A549 (cell line): ENCODE data around the gene FLACC1.

Experiments
- MYC ChIP-seq: IDR thresholded peaks from 2 replicates; pipeline ENCODE4 v1.6.1; 2012; ENCODE audit warnings: mild to moderate bottlenecking, inconsistent platforms, low read length, improper control_type of control experiment, borderline replicate concordance
- TP53 ChIP-seq: fragments of 250-450 bp; sonication (Bioruptor Pico); IDR thresholded peaks from 2 replicates; pipeline ENCODE4 v1.5.0; 2021; ENCODE audit warnings: mild to moderate bottlenecking, moderate library complexity

DNA sequence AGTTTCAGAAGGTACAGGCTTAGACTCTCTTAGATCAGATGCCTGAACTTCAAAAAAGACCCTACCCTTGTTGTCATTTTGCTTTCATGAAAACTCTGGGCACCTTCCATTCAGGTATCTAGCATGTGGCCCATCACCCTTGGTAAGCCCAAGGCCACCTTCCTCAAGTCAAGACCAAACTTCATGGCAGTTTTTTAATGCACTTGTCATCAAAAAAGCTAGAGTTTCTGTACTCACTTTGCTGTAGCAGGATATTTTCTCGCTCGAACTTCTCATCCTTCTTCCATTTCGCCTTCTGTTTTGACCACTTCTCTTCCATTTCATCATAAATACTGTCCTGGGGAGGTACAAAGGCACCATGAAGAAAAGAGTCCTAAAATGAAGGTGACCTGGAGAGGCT, 48.2 kb downstream of the FLACC1 start:
- TF ChIP-seq TP53 (CRISPR knock-in tag) (no peak), MYC (no peak)
